Upper lobe of left lung (tissue), 6 donors: ENCODE measurements around the gene CADM3. TPM values are rescaled to one million over a fixed set of nuclear protein-coding genes. Genes with fewer than 3 reads are reported as not detected.

Experiments
- ATAC-seq, 2 donors: fragments of 200-7000 bp; cut with Tn5 transposase; one replicate each; pipeline ENCODE4 v1.9.1; 2022; ENCODE audit warnings: mild to moderate bottlenecking in 2 of 2, moderate library complexity in 2 of 2; ENCODE audit not compliant: low FRiP score in 2 of 2
- DNase-seq, 2 donors: peaks; one replicate each; pipeline ENCODE4 v3.0.0-alpha.2; 2019 to 2020
- H3K27ac ChIP-seq, 4 donors: fragments of 200-600 bp; sonication (generic); one replicate each; pipeline ENCODE4 v1.5.1; 2016 to 2019
- H3K27me3 ChIP-seq, 4 donors: fragments of 200-600 bp; sonication (generic); one replicate each; pipeline ENCODE4 v1.5.1; 2017 to 2019
- H3K36me3 ChIP-seq, 4 donors: fragments of 200-600 bp; sonication (generic); one replicate each; pipeline ENCODE4 v1.5.1; 2016 to 2019
- H3K4me1 ChIP-seq, 4 donors: fragments of 200-600 bp; sonication (generic); one replicate each; pipeline ENCODE4 v1.5.1; 2018 to 2019
- H3K4me3 ChIP-seq, 4 donors: fragments of 200-600 bp; sonication (generic); one replicate each; pipeline ENCODE4 v1.5.1; 2017 to 2019; ENCODE audit warnings: mild to moderate bottlenecking in 2 of 4, moderate library complexity in 1 of 4
- H3K9me3 ChIP-seq, 4 donors: fragments of 200-600 bp; sonication (generic); one replicate each; pipeline ENCODE4 v1.5.1; 2018 to 2019
- EP300 ChIP-seq, 4 donors: sonication (generic); formaldehyde crosslinking; IDR thresholded peaks; one replicate each; pipeline ENCODE4 v1.5.1; 2017; ENCODE audit warnings: antibody characterized with exemption in 4 of 4, control low read depth in 2 of 4
- POLR2A ChIP-seq, 4 donors: fragments of 450-650 bp; IDR thresholded peaks; one replicate each; pipeline ENCODE4 v1.5.1; 2016 to 2017; ENCODE audit warnings: antibody characterized with exemption in 4 of 4, mild to moderate bottlenecking in 2 of 4
- POLR2AphosphoS5 ChIP-seq, 2 donors: sonication (generic); formaldehyde crosslinking; IDR thresholded peaks; one replicate each; pipeline ENCODE4 v1.5.1; 2017; ENCODE audit warnings: antibody characterized with exemption in 2 of 2
- WGBS, 2 donors: methylation state at CpG; one replicate each; pipeline ENCODE4 v1.1.5; 2017 to 2018; 5-methylcytosine and 5-hydroxymethylcytosine counted together
- small RNA-seq, 4 donors: library from RNA; depleted of rRNA; stranded (forward); fragments of <200 nt; gene quantifications; one replicate each; pipeline ENCODE3, GENCODE V24; 2016
- total RNA-seq, 6 donors: library from RNA; depleted of rRNA in 4 of 6; stranded (reverse); fragments of >200 nt in 4 of 6; gene quantifications; one replicate each; pipeline versions ENCODE4 v1.1.0 to v1.2.1, GENCODE V29; 2016 to 2021
- TF ChIP-seq, protein P1 (sequence below), 6 experiments: fragments of 450-650 bp in 4 of 6; fragments of 200-600 bp in 2 of 6; sonication (generic) in 2 of 6; IDR thresholded peaks; one replicate each; pipeline ENCODE4 v1.5.1; 2016 to 2019; ENCODE audit warnings: antibody characterized with exemption in 6 of 6
- donor health status: DM: no; HTN: no; CAD: no; lungs with moderate emphysema.
- donor health status: DM: no; HTN: yes; CAD: no; lungs with severe emphysema.

The CADM3 gene
- total RNA-seq, 6 donors from 2014 or later = 0.98 to 16.0 (median 2.0) TPM

DNA sequence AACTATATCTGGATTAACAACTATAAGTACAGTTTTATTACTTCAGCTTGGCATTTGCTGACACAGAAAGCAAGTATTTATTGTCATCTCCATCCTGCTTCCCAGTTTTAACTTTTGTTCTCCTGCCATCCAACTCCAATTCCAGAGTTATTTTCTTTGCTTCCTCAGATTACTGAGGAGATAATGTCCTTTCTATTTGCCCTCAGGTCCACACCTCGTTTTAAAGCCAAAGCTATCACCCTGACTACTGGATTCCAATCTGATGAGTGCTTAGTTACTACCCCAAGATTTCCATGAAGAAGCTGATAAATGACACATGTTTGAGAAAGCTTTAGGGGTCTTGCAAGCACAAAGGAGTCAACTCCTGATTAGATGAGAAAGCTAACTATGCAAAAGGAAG lies 58.5 kb downstream of the CADM3 start:
- H3K4me3 ChIP-seq = no peak overlapping the region
- H3K27ac ChIP-seq = no peak overlapping the region

DNA sequence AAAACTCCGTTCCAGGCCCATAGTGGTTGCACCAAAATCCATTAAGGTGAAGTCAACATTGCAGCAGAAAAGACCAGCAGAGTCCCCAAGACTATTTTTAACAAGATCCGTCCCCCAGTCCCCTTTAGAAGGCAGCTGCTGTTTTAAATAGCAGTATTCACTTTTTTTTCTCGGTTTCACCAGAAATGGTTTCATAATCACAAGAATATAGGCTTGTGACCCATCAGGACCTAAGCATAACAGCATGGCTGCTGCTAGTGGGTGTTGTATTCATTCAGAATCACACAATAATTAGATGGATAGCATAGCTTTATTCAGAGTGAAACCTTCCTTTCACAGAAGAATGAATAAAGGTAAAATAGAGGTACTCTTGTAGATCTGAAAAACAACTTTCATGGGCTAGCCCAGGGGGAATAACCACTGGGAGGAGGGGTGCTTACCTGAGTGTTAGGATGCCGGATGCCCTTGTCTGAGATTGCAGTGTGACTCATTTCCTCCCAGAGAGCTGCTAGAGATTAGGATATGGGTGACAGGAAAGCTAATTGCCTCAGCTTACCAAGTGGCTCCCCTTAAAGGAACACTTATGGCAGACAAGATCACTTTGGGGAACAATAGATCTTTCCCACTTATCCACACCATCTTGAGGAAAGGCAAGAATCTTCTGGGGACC lies 68.3 kb downstream of the CADM3 start:
- Histone ChIP-seq H3K36me3 (no peaks in the 10 kb centered on the region), H3K9me3 (peaks cover 0 to 5% (median 1%) of the 10 kb centered on the region in 4 donors), H3K4me3 (no peak overlapping the region), H3K27ac (no peak overlapping the region), H3K4me1 (no peaks in the 10 kb centered on the region), H3K27me3 (no peaks in the 10 kb centered on the region)
- TF ChIP-seq POLR2AphosphoS5 (IDR thresholded peaks at IDR 0.05) = no peak
- no peak for TF ChIP-seq POLR2A (IDR thresholded peaks at IDR 0.05)
- TF ChIP-seq, protein P1, sequence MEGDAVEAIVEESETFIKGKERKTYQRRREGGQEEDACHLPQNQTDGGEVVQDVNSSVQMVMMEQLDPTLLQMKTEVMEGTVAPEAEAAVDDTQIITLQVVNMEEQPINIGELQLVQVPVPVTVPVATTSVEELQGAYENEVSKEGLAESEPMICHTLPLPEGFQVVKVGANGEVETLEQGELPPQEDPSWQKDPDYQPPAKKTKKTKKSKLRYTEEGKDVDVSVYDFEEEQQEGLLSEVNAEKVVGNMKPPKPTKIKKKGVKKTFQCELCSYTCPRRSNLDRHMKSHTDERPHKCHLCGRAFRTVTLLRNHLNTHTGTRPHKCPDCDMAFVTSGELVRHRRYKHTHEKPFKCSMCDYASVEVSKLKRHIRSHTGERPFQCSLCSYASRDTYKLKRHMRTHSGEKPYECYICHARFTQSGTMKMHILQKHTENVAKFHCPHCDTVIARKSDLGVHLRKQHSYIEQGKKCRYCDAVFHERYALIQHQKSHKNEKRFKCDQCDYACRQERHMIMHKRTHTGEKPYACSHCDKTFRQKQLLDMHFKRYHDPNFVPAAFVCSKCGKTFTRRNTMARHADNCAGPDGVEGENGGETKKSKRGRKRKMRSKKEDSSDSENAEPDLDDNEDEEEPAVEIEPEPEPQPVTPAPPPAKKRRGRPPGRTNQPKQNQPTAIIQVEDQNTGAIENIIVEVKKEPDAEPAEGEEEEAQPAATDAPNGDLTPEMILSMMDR (IDR thresholded peaks at IDR 0.05) = no peak
- TF ChIP-seq EP300 (IDR thresholded peaks at IDR 0.05) = no peak
- DNase-seq = no peak
- 64 to 74% methylated on average over 4 of the region's 4 CpGs for WGBS, 2 donors
- ATAC-seq = no peak

More for the DNA sequence above, 58.5 kb downstream of the CADM3 start:
- TF ChIP-seq POLR2A (IDR thresholded peaks at IDR 0.05) = no peak
- TF ChIP-seq, protein P1 (IDR thresholded peaks at IDR 0.05) = no peak
- TF ChIP-seq POLR2AphosphoS5 (IDR thresholded peaks at IDR 0.05) = no peak
- no peak for TF ChIP-seq EP300 (IDR thresholded peaks at IDR 0.05)
- 15 to 28% methylated on average over 1 of the region's 1 CpG for WGBS, 2 donors
- DNase-seq (no peak), ATAC-seq (no peak)
- Histone ChIP-seq H3K27me3 (no peaks in the 10 kb centered on the region), H3K9me3 (no peaks in the 10 kb centered on the region), H3K4me1 (peaks cover 0 to 3% (median 0%) of the 10 kb centered on the region in 4 donors), H3K36me3 (no peaks in the 10 kb centered on the region)

DNA sequence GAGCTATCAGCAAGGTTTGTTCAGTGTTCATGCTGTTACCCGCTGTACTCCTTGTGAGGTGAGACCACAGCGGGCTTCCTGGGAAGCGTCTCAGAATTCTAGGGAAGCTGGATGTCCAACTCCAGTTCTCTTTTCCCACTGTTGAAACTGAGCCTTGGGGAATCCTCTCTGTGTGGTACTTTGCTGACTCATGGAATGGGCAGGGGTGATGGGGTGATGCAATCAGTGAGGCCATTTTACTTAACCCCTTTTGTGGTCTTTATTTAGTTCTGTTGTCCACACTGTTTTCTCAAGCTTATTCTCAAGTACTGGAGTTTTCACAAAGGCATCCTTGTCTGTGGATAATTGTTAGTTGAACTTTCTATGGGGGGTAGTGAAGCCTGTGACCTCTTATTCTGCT lies 75.9 kb downstream of the CADM3 start:
- peaks cover 0 to 4% (median 1%) of the 10 kb centered on the region in 4 donors for H3K9me3 ChIP-seq
- no peak overlapping the region for H3K4me3 ChIP-seq
- H3K4me1 ChIP-seq = no peaks in the 10 kb centered on the region
- TF ChIP-seq POLR2A (IDR thresholded peaks at IDR 0.05) (no peak), EP300 (IDR thresholded peaks at IDR 0.05) (no peak)
- no peaks in the 10 kb centered on the region for H3K27me3 ChIP-seq
- H3K36me3 ChIP-seq = no peaks in the 10 kb centered on the region
- ATAC-seq (no peak), DNase-seq (no peak)
- no peak overlapping the region for H3K27ac ChIP-seq
- 86 to 100% methylated on average over 3 of the region's 3 CpGs for WGBS, 2 donors

DNA sequence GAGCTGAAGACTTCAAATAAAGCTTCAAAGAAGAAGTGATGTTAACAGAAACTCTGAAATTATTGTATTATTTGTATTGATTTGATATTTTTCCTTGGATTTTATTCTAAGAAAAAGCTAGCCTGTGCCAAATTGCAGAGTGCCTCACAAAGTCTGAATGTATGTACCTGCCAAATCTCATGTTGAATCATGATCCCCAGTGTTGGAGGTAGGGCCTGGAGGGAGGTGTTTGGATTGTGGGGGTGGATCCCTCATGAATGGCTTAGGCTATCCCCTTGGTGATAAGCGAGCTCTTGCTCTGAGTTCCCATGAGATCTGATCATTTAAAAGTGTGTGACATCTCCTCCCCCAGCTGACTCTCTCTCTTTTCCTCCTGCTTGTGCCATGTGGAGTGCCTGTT lies 76.9 kb downstream of the CADM3 start:
- no peak for TF ChIP-seq EP300 (IDR thresholded peaks at IDR 0.05)
- TF ChIP-seq, protein P1 (IDR thresholded peaks at IDR 0.05) = no peak
- TF ChIP-seq POLR2AphosphoS5 (IDR thresholded peaks at IDR 0.05) = no peak
- no peak for TF ChIP-seq POLR2A (IDR thresholded peaks at IDR 0.05)
- H3K36me3 ChIP-seq = no peaks in the 10 kb centered on the region
- WGBS, 2 donors = 67 to 86% methylated on average over 1 of the region's 1 CpG
- H3K4me1 ChIP-seq = no peaks in the 10 kb centered on the region
- H3K4me3 ChIP-seq = no peak overlapping the region
- H3K27ac ChIP-seq = no peak overlapping the region
- no peak for ATAC-seq
- no peaks in the 10 kb centered on the region for H3K27me3 ChIP-seq
- DNase-seq = no peak
- H3K9me3 ChIP-seq = peaks cover 0 to 4% (median 1%) of the 10 kb centered on the region in 4 donors

DNA sequence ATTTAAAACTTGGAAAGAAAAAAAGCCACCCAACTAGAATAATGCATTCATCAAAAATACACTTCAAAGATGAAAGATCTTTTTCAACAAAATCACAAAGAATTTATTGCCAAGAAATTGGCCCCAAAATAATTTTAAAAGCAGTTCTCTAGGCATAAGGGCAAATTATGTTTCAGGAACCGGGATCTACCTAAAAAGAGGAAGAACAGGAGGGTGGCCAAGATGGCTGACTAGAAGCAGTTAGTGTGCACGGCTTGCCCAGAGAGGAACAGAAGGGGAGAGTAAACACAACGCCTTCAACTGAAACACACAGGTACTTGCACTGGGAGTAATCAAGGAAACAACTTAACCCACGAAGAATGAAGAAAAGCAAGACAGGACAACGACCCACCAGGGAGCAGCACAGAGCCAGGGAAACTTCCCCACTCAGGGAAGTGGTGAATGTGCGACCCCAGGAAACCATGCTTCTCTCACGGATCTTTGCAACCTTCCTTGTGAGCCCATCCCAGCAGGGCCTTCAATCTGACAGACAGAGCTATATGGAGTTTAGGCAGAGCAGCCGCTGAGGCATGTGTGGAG lies 79.3 kb downstream of the CADM3 start:
- Histone ChIP-seq H3K27ac (no peak overlapping the region), H3K9me3 (peaks cover 0 to 4% (median 1%) of the 10 kb centered on the region in 4 donors), H3K4me3 (no peak overlapping the region), H3K27me3 (no peaks in the 10 kb centered on the region), H3K36me3 (no peaks in the 10 kb centered on the region), H3K4me1 (no peaks in the 10 kb centered on the region)
- WGBS, 2 donors = 66 to 68% methylated on average over 8 of the region's 8 CpGs
- DNase-seq = no peak
- TF ChIP-seq, protein P1 (IDR thresholded peaks at IDR 0.05) = no peak
- no peak for TF ChIP-seq POLR2A (IDR thresholded peaks at IDR 0.05)
- TF ChIP-seq POLR2AphosphoS5 (IDR thresholded peaks at IDR 0.05) = no peak
- no peak for TF ChIP-seq EP300 (IDR thresholded peaks at IDR 0.05)
- no peak for ATAC-seq

Small RNA genes within 50 kb of the gene (small RNA-seq; reads per million reads assigned to genes)
- 0 reads per million in 4 donors for gene RNA5SP60

Other genes starting within 250 kb of the CADM3 start
- gene PYHIN1, start 240.1 kb upstream of the CADM3 start, total RNA-seq = 10 to 100 TPM in 1 of 6 donors, 1 to 10 TPM in 5; 1.8 to 14.2 (median 5.6) TPM
- gene IFI16, start 161.7 kb upstream of the CADM3 start, total RNA-seq = 100 to 1,000 TPM in 1 of 6 donors, 10 to 100 TPM in 5; 43.8 to 108 (median 66.2) TPM
- 1 to 10 TPM in 4 of 6 donors, under 1 TPM in 1, not detected in 1; 0.80 to 5.5 (median 2.7) TPM for gene AIM2, start 94.8 kb upstream of the CADM3 start, total RNA-seq
- gene ACKR1, start 33.3 kb downstream of the CADM3 start, total RNA-seq = 100 to 1,000 TPM in 1 of 6 donors, 10 to 100 TPM in 4, 1 to 10 TPM in 1; 2.1 to 133 (median 38.4) TPM
- 10 to 100 TPM in 1 of 6 donors, 1 to 10 TPM in 2, under 1 TPM in 1, not detected in 2; 0.98 to 11.8 (median 4.7) TPM for gene FCER1A, start 130.7 kb downstream of the CADM3 start, total RNA-seq